H9 (cell line): ENCODE results near the gene CLDN22. TPM values are rescaled to one million over a fixed set of nuclear protein-coding genes. Genes with fewer than 3 reads are reported as not detected.

ENCODE experiments used
- DNase-seq: peaks from one replicate; pipeline ENCODE4 v3.0.0-alpha.2; 2017
- H2AFZ ChIP-seq: one replicate; pipeline ENCODE4 v1.6.1; 2013; ENCODE audit warnings: mild to moderate bottlenecking, low read length, control low read depth, moderate library complexity
- H2AK5ac ChIP-seq: 2 replicates; pipeline ENCODE4 v1.6.1; 2013; ENCODE audit warnings: low read length, control low read depth, mixed read lengths; ENCODE audit not compliant: insufficient read length
- H2BK120ac ChIP-seq: one replicate; pipeline ENCODE4 v1.6.1; 2013; ENCODE audit warnings: low read depth, mild to moderate bottlenecking, low read length, control low read depth, inconsistent platforms; ENCODE audit not compliant: poor library complexity, severe bottlenecking
- H2BK12ac ChIP-seq: 2 replicates; pipeline ENCODE4 v1.6.1; 2013; ENCODE audit warnings: low read length, control low read depth, mixed read lengths, low read depth; ENCODE audit not compliant: insufficient read length
- H2BK15ac ChIP-seq: 2 replicates; pipeline ENCODE4 v1.6.1; 2013; ENCODE audit warnings: low read depth, low read length, control low read depth
- H2BK20ac ChIP-seq: one replicate; pipeline ENCODE4 v1.6.1; 2013; ENCODE audit warnings: low read depth, mild to moderate bottlenecking, low read length, control low read depth, inconsistent platforms; ENCODE audit not compliant: poor library complexity, severe bottlenecking
- H2BK5ac ChIP-seq: 2 replicates; pipeline ENCODE4 v1.6.1; 2013; ENCODE audit warnings: low read length, control low read depth, mixed read lengths; ENCODE audit not compliant: insufficient read length
- H3K14ac ChIP-seq: 2 replicates; pipeline ENCODE4 v1.6.1; 2013; ENCODE audit warnings: low read length, control low read depth; ENCODE audit not compliant: insufficient read depth
- H3K18ac ChIP-seq: 2 replicates; pipeline ENCODE4 v1.6.1; 2013; ENCODE audit warnings: low read depth, mild to moderate bottlenecking, mixed read lengths, low read length, control low read depth; ENCODE audit not compliant: insufficient read length
- H3K23ac ChIP-seq: 2 replicates; pipeline ENCODE4 v1.6.1; 2013; ENCODE audit warnings: low read length, control low read depth, mixed read lengths, low read depth; ENCODE audit not compliant: insufficient read length
- H3K23me2 ChIP-seq: 2 replicates; pipeline ENCODE4 v1.6.1; 2013; ENCODE audit warnings: low read depth, mild to moderate bottlenecking, mixed read lengths, low read length, control low read depth; ENCODE audit not compliant: insufficient read length, poor library complexity, severe bottlenecking
- H3K27ac ChIP-seq: 2 replicates; pipeline ENCODE4 v1.5.1; 2013; ENCODE audit warnings: low read length, control low read depth, mixed read lengths, low read depth; ENCODE audit not compliant: insufficient read length
- H3K27me3 ChIP-seq: 2 replicates; pipeline ENCODE4 v1.6.1; 2013; ENCODE audit warnings: low read length, control low read depth, inconsistent platforms; ENCODE audit not compliant: insufficient read depth
- H3K4ac ChIP-seq: 2 replicates; pipeline ENCODE4 v1.6.1; 2013; ENCODE audit warnings: low read depth, mild to moderate bottlenecking, control low read depth, inconsistent platforms, low read length, moderate library complexity
- H3K4me1 ChIP-seq: 2 replicates; pipeline ENCODE4 v1.6.1; 2013; ENCODE audit warnings: low read length, control low read depth, inconsistent platforms; ENCODE audit not compliant: insufficient read depth
- H3K4me2 ChIP-seq: 2 replicates; pipeline ENCODE4 v1.6.1; 2013; ENCODE audit warnings: low read length, control low read depth, mixed read lengths; ENCODE audit not compliant: insufficient read length, insufficient read depth
- H3K56ac ChIP-seq: 2 replicates; pipeline ENCODE4 v1.6.1; 2013; ENCODE audit warnings: low read depth, mild to moderate bottlenecking, mixed read lengths, low read length, control low read depth; ENCODE audit not compliant: insufficient read length
- H3K79me1 ChIP-seq: 2 replicates; pipeline ENCODE4 v1.6.1; 2013; ENCODE audit warnings: low read depth, mild to moderate bottlenecking, moderate library complexity, low read length, control low read depth, inconsistent platforms; ENCODE audit not compliant: insufficient read depth, poor library complexity, severe bottlenecking
- H3K79me2 ChIP-seq: 2 replicates; pipeline ENCODE4 v1.6.1; 2013; ENCODE audit warnings: low read length, control low read depth, inconsistent platforms; ENCODE audit not compliant: insufficient read depth
- H3K9ac ChIP-seq: 2 replicates; pipeline ENCODE4 v1.6.1; 2013; ENCODE audit warnings: low read length, control low read depth, mixed read lengths; ENCODE audit not compliant: insufficient read length; ENCODE audit errors: extremely low read depth
- H3K9me3 ChIP-seq: one replicate; pipeline ENCODE4 v1.6.1; 2013; ENCODE audit warnings: low read depth, low read length, inconsistent platforms; ENCODE audit not compliant: control insufficient read depth
- H3T11ph ChIP-seq: one replicate; pipeline ENCODE4 v1.6.1; 2013; ENCODE audit warnings: mild to moderate bottlenecking, low read length, control low read depth, inconsistent platforms
- H4K20me1 ChIP-seq: one replicate; pipeline ENCODE4 v1.6.1; 2013; ENCODE audit not compliant: control insufficient read depth, insufficient read length, insufficient read depth
- H4K5ac ChIP-seq: 2 replicates; pipeline ENCODE4 v1.6.1; 2013; ENCODE audit warnings: low read depth, mild to moderate bottlenecking, mixed read lengths, low read length, control low read depth; ENCODE audit not compliant: insufficient read length
- H4K8ac ChIP-seq: replicated peaks from 2 replicates; pipeline ENCODE4 v1.6.1; 2013; ENCODE audit warnings: low read length, control low read depth, mixed read lengths, low read depth; ENCODE audit not compliant: insufficient read length
- H4K91ac ChIP-seq: 2 replicates; pipeline ENCODE4 v1.6.1; 2013; ENCODE audit warnings: low read depth, mild to moderate bottlenecking, moderate library complexity, mixed read lengths, low read length, control low read depth; ENCODE audit not compliant: insufficient read length
- H3K27ac Mint-ChIP-seq, 3 experiments: 2 replicates in 2 of 3; 3 replicates in 1 of 3; pipeline ENCODE4 v1.8.0; 2020 to 2021; ENCODE audit warnings: mixed read lengths in 3 of 3, mild to moderate bottlenecking in 1 of 3, moderate library complexity in 1 of 3
- H3K27me3 Mint-ChIP-seq: 2 replicates; pipeline ENCODE4 v1.8.0; 2021; ENCODE audit warnings: low read depth, mild to moderate bottlenecking, moderate library complexity, mixed read lengths
- H3K36me3 Mint-ChIP-seq, 3 experiments: 2 replicates in 2 of 3; 3 replicates in 1 of 3; pipeline ENCODE4 v1.8.0; 2020 to 2021; ENCODE audit warnings: low read depth in 3 of 3, mixed read lengths in 3 of 3; ENCODE audit not compliant: insufficient read depth in 1 of 3
- H3K4me1 Mint-ChIP-seq, 2 experiments: 2 replicates each; pipeline ENCODE4 v1.8.0; 2020; ENCODE audit warnings: mixed read lengths in 2 of 2
- H3K4me3 Mint-ChIP-seq, 2 experiments: 2 replicates in 1 of 2; 3 replicates in 1 of 2; pipeline ENCODE4 v1.8.0; 2020 to 2021; ENCODE audit warnings: mild to moderate bottlenecking in 2 of 2, mixed read lengths in 2 of 2, moderate library complexity in 1 of 2
- H3K9me3 Mint-ChIP-seq, 2 experiments: 2 replicates in 1 of 2; 3 replicates in 1 of 2; pipeline ENCODE4 v1.8.0; 2020; ENCODE audit warnings: mild to moderate bottlenecking in 2 of 2, mixed read lengths in 2 of 2, moderate library complexity in 1 of 2
- CTCF ChIP-seq: fragments of 200-600 bp; sonication (generic); conservative IDR thresholded peaks from 3 replicates; pipeline ENCODE4 v1.8.0; 2021; ENCODE audit warnings: antibody characterized with exemption, mild to moderate bottlenecking
- WGBS: extraction: QIAGEN DNeasy Blood & Tissue Kit; methylation state at CpG from one replicate; pipeline ENCODE4 v1.1.7; 2013; ENCODE audit warnings: missing lambda C conversion rate, low lambda C conversion rate, mixed read lengths; ENCODE audit not compliant: insufficient read length; ENCODE audit errors: extremely low coverage; 5-methylcytosine and 5-hydroxymethylcytosine counted together
- total RNA-seq: library from RNA; stranded (reverse); gene quantifications from 2 replicates; pipeline ENCODE4 v1.2.1, GENCODE V29; 2021

Gene CLDN22
- total RNA-seq, 1 experiment from 2014 or later, result not detected

GRCh38 chr4:183287309-183287659 is 32.8 kb downstream of the CLDN22 start:
- Histone ChIP-seq H3K4me2 (no peak overlapping the region), H4K8ac (no peak overlapping the region), H3K27ac (no peak overlapping the region), H2AK5ac (no peak overlapping the region), H3K4me1 (no peaks in the 10 kb centered on the region), H3K23ac (no peak overlapping the region), H2AFZ (no peak overlapping the region), H3K14ac (no peak overlapping the region), H2BK12ac (no peak overlapping the region), H3K56ac (no peak overlapping the region), H3T11ph (no peak overlapping the region), H4K91ac (no peak overlapping the region), H4K5ac (no peak overlapping the region), H2BK5ac (no peak overlapping the region), H3K23me2 (no peaks in the 10 kb centered on the region), H2BK120ac (no peak overlapping the region), H3K18ac (no peak overlapping the region), H3K79me1 (no peaks in the 10 kb centered on the region), H3K4ac (no peak overlapping the region), H3K27me3 (no peaks in the 10 kb centered on the region), H3K9ac (no peak overlapping the region), H3K79me2 (no peaks in the 10 kb centered on the region), H3K9me3 (no peaks in the 10 kb centered on the region), H2BK15ac (no peak overlapping the region), H2BK20ac (no peak overlapping the region), H4K20me1 (no peaks in the 10 kb centered on the region)
- Mint-ChIP-seq H3K4me1 (peaks cover 3 to 5% of the 10 kb centered on the region in 2 experiments; a peak in 3 of 4 replicates), H3K9me3 (no peaks in the 10 kb centered on the region), H3K27me3 (no peaks in the 10 kb centered on the region; the same call in 1 of the 2 replicates), H3K27ac (no peak overlapping the region), H3K36me3 (peaks cover 57 to 82% (median 80%) of the 10 kb centered on the region in 3 experiments), H3K4me3 (no peak overlapping the region)
- TF ChIP-seq CTCF, result no peak
- 100% methylated on average over 1 of the region's 2 CpGs for WGBS
- no peak for DNase-seq
